ENCODE measurements around the gene MMRN2.
"Not testable (repeated sequence)": the region's sequence is repeated elsewhere in the genome, so short reads cannot be mapped to it uniquely, and the experiment has no call there.

The MMRN2 gene

DNA sequence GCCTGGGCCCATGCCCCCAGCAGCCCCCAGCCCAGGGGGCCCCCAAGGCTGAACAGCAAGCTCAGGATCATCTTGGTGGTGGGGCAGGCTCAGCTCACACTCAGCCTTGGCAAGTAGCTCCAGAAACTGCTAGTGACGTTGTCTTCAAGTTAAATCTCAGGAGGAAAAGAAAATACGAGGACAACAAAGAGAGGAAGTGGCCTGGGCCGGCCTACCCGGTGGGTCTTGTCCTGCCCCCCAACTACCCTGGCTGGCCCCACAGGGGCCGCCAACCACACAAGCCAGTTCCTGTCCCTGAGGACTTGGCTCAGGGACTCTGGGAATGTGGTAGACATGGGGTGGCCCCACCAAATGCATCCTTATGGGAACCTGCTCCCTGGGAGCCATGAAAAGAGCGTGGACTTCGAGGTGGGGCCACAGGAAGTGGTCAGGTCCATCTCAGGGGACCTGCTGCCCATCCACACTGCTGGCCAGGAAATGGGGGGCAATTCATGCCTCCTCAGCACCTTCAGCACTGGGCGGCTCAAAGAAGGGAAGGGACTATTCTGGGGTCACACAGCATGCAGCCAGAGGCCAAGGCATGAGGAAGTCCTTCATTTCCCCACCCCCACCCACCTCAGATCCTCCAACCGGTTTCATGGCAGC is at the start of gene MMRN2:
Gene MMRN2, minus strand, starts transcription at position 145 of the 645 bp plus-strand sequence. Its CDS starts 74 bp downstream, at position 71.
- FAIRE-seq: no peak

DNA sequence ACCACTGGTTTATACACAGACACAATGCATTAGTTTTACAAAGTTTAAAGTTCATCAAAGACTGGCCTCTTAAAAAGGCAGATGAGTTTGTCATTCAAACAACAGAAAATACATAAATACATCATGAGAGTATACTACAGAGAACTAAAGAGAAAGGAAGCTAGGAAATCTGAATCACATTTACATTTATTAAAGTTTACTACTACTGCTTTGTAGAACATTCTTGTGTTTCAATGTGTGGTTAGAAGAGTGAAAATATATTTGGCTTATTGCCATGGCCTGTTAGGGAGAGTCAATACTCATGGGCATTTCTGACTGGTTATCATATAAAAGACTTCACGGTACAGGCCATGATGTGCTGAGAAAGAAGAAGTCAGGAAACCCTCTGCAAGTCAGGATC is 49.7 kb upstream of the MMRN2 start:
- DNase-seq (ENCODE audit: insufficient read length, low spot score); FAIRE-seq: not testable (repeated sequence)

More for the DNA sequence above, at the start of gene MMRN2:
- no peak for DNase-seq (ENCODE audit: insufficient read length, low spot score)

- DNase-seq (ENCODE audit: insufficient read length, low spot score): no peak
- no peak for FAIRE-seq
Observed at GRCh38 chr10:87000491-87000890, 43.1 kb upstream of the MMRN2 start.

DNA sequence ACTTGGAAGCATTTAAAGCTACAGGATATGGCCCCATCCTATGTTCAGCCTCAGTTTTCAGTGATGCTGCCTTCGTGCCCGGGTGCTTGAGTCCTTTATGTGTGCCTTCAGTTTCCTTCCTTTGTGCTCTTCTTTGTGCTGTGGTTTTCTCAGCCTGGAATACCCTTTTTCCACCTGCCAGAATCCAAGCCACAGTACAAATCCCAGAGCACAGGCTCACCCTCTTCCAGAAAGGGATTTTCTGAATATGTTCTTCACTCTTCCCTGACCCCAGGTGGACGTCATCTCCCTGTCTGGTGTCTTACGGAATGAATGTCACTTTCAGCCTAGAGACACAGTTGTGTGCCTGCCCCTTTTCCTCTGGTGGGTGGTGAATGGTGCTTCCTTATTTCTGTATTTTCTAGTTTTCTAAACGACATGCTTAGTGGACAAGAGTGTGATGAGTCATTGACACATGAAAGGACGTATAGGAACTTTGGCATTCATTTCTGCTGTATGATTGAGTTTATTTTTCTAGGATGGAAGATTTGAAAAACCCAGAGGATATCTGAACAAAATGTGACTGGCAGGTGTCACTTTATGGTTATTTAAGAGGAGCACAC is 42.5 kb upstream of the MMRN2 start:
- FAIRE-seq; DNase-seq (ENCODE audit: insufficient read length, low spot score): not testable (repeated sequence)

DNA sequence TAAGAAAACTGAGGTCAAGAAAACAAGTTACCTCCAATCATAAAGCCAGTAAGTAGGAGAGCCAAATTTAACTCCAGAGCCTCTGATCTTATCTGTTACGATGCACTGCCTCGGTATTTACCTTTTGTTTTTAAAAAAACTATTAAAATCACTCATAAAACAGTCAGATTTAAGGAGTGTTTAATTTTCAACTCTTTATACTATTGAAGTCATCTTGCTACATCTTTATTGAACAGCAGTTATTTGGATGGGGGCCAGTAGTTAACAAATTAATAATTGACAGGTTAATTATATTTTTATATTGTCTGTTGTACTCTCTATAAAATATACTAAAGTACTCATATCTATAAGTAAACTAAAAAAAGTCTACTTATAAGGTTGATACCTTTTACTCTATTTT is 35.5 kb upstream of the MMRN2 start:
- FAIRE-seq (no peak), DNase-seq (ENCODE audit: insufficient read length, low spot score) (no peak)

GRCh38 chr10:86992456-86992855 is 35.0 kb upstream of the MMRN2 start:
- no peak for DNase-seq (ENCODE audit: insufficient read length, low spot score)
- FAIRE-seq: peak; percentile 57

DNA sequence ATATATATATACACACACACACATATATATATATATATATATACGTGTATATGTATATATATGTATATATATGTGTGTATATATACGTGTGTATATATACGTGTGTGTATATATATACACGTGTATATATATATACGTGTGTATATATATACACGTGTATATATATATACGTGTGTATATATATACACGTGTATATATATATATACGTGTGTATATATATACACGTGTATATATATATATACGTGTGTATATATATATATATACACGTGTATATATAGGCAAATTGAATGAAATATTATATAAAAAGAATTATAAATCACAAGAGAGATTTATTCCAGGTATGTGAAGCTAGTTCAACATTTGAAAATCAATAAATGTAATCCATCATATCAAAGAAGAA is 33.9 kb upstream of the MMRN2 start:
- FAIRE-seq; DNase-seq (ENCODE audit: insufficient read length, low spot score): not testable (repeated sequence)

DNA sequence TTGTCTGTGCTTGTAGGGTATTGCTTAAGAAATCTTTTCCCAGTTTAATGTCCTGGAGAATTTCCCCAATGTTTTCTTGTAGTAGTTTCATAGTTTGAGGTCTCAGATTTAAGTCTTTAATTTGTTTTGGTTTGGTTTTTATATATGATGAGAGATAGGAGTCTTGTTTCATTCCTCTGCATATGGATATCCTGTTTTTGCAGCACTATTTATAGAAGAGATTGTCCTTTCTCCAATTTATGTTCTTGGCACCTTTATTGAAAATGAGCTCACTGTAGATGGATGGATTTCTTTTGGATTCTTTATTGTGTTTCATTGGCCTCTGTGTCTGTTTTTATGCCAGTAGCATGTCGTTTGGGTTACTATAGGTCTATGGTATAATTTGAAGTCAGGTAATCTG is 31.1 kb upstream of the MMRN2 start:
- no peak for DNase-seq (ENCODE audit: insufficient read length, low spot score)
- no peak for FAIRE-seq

DNA sequence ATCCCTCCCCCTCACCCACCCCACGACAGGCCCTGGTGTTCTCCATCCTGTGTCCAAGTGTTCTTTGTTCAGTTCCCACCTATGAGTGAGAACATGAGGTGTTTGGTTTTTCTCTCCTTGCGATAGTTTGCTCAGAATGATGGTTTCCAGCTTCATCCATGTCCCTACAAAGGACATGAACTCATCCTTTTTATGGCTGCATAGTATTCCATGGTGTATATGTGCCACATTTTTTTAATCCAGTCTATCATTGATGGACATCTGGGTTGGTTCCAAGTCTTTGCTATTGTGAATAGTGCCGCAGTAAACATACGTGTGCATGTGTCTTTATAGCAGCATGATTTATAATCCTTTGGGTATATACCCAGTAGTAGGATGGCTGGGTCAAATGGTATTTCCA is 27.1 kb upstream of the MMRN2 start:
- not testable (repeated sequence) for FAIRE-seq; DNase-seq (ENCODE audit: insufficient read length, low spot score)

- no peak for FAIRE-seq
- DNase-seq (ENCODE audit: insufficient read length, low spot score): no peak
Observed at GRCh38 chr10:86981716-86982115, 24.3 kb upstream of the MMRN2 start.

- not testable (repeated sequence) for DNase-seq (ENCODE audit: insufficient read length, low spot score); FAIRE-seq
Observed at GRCh38 chr10:86981020-86981419, 23.6 kb upstream of the MMRN2 start.

- DNase-seq (ENCODE audit: insufficient read length, low spot score) (no peak), FAIRE-seq (no peak)
Observed at GRCh38 chr10:86979977-86980448, 22.6 kb upstream of the MMRN2 start.

GRCh38 chr10:86979296-86979818 is 21.9 kb upstream of the MMRN2 start:
- FAIRE-seq: no peak

DNA sequence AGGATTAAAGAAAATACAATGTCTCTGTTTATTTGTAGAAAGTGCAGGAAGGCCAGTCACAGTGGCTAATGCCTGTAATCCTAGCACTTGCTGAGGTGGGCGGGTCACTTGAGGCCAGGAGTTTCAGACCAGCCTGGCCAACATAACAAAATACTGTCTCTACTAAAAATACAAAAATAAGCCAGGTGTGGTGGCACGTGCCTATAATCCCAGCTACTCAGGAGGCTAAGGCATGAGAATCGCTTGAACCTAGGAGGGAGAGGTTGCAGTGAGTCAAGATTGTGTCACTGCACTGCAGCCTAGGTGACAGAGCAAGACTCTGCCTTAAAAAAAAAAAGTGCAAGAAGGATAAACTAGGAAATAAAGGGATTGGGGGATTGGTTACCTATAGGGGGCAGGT is 21.0 kb upstream of the MMRN2 start:
- not testable (repeated sequence) for FAIRE-seq; DNase-seq (ENCODE audit: insufficient read length, low spot score)

More at GRCh38 chr10:86979296-86979818, 21.9 kb upstream of the MMRN2 start:
- no peak for DNase-seq (ENCODE audit: insufficient read length, low spot score)

GRCh38 chr10:86976362-86977056 is 19.1 kb upstream of the MMRN2 start:
- DNase-seq (ENCODE audit: insufficient read length, low spot score) (no peak), FAIRE-seq (no peak)

- DNase-seq (ENCODE audit: insufficient read length, low spot score): no peak
- no peak for FAIRE-seq
Observed at GRCh38 chr10:86974484-86974883, 17.1 kb upstream of the MMRN2 start.

DNA sequence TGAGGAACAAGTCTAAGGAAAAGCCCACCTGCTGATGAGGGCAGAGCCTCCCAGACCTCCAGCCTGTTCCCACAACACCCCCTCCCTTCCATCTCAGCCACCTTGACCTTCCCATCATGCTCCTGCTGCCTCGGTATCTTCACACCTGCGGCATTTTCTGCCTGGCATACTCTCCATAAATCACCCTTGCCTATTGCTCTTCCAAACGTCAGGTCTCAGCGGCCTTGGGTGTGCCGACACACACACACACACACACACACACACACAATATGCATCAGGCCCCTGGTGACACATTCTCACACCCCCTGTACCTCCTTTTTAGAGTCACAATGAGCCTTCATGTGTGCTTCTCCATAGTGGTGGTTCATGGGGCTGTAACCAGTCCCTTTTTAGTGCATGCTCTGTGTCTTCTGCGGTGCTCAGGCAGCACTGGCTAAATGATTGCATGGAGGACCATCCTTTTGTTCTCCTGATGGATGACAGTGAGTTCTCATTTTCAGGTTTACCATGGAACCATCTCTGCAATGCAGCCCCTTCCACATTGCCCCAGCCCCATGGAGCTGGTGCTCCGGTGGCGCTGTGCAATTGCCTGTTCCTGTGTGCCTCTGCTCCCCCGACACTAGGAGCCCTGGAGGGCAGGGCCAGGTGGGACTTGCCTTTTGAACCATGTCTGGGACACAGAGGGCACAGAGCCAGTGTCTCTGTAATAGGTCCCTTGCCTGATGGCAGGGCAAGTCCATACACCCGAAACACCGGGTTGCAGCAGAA is 15.4 kb upstream of the MMRN2 start:
- no peak for DNase-seq (ENCODE audit: insufficient read length, low spot score)
- FAIRE-seq: no peak

GRCh38 chr10:86971232-86971991 is 14.0 kb upstream of the MMRN2 start:
- peak; percentile 76 for DNase-seq (ENCODE audit: insufficient read length, low spot score)
- peak; percentile 85 for FAIRE-seq

- no peak for DNase-seq (ENCODE audit: insufficient read length, low spot score)
- no peak for FAIRE-seq
Observed at GRCh38 chr10:86970982-86971231, 13.5 kb upstream of the MMRN2 start.
